Cardiac muscle cell (in vitro differentiated cells and primary cell): ENCODE results near the gene SV2B. TPM values are rescaled to one million over a fixed set of nuclear protein-coding genes. Genes with fewer than 3 reads are reported as not detected.

ENCODE experiments used
- DNase-seq, 2 donors: peaks; one replicate each; pipeline versions ENCODE4 v3.0.0 to v3.0.0-alpha.2; 2010 to 2017; ENCODE audit warnings: low read depth in 1 of 2, low spot score in 1 of 2
- H3K27ac ChIP-seq: fragments of 200-600 bp; sonication (generic); 2 replicates; pipeline ENCODE4 v1.5.1; 2016
- H3K27me3 ChIP-seq: fragments of 200-600 bp; sonication (generic); 2 replicates; pipeline ENCODE4 v1.6.0; 2016; ENCODE audit warnings: control low read depth
- H3K36me3 ChIP-seq: fragments of 200-600 bp; sonication (generic); 2 replicates; pipeline ENCODE4 v1.5.1; 2016; ENCODE audit warnings: control low read depth
- H3K4me1 ChIP-seq: fragments of 200-600 bp; sonication (generic); 2 replicates; pipeline ENCODE4 v1.8.1; 2017; ENCODE audit warnings: low read depth, mild to moderate bottlenecking, mixed run types
- H3K4me3 ChIP-seq: fragments of 200-600 bp; sonication (generic); 2 replicates; pipeline ENCODE4 v1.5.1; 2016; ENCODE audit warnings: mild to moderate bottlenecking
- H3K9me3 ChIP-seq: fragments of 200-600 bp; sonication (generic); 2 replicates; pipeline ENCODE4 v1.5.1; 2017; ENCODE audit warnings: low read depth, mild to moderate bottlenecking, control low read depth
- polyA plus RNA-seq: library from polyadenylated mRNA; unstranded; fragments of >200 nt; fragmentation: Nextera tagmentation; extraction: Ambion mirVana; gene quantifications from 2 replicates; pipeline ENCODE4 v1.2.1, GENCODE V29; 2016
- total RNA-seq: library from RNA; depleted of rRNA; stranded (reverse); fragments of >200 nt; gene quantifications from 2 replicates; pipeline ENCODE4 v1.2.3, GENCODE V29; 2016
- TF ChIP-seq, protein P1 (sequence below): IDR thresholded peaks from 2 replicates; pipeline ENCODE4 v1.5.1; 2012; ENCODE audit warnings: low read depth, mild to moderate bottlenecking, low read length

SV2B gene
- total and polyA plus RNA-seq, 2 experiments from 2014 or later: 0.03 to 0.32 TPM

DNA sequence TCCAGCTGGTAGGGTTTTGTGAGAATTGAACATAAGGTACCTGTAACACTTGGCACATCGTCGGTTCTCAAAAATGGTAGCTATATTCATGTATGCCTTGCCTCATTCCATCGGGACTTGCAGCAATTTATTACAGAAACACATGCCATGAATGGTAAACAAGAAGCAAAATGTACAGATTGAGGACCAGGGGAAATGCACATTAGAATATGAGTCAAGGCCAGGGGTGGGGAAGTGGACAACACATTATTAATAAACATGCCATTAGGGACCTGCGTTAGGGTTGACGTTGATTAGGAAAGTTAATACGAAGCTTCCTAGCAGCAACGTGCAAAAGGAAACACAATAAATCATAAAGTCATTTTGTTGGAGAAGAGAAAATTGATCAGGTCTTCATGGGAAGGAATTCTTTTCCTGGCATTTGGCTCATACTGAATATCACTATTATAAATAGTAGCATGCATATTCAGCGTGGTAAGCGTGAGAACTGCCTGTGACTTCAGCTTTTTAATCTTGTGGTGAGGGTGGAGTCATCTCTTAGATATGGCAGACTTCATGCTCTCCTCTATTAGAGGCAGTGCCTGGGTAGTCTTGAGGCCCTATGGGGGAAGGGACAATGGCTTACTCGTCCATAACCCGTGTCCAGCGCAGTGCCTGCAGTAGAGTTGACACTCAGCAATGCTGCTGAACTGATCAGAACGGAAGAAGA lies 184.9 kb downstream of the SV2B start:
- Histone ChIP-seq H3K9me3 (no peaks in the 10 kb centered on the region), H3K36me3 (no peaks in the 10 kb centered on the region), H3K27me3 (no peaks in the 10 kb centered on the region), H3K4me3 (no peak overlapping the region), H3K27ac (no peak overlapping the region), H3K4me1 (no peaks in the 10 kb centered on the region)
- TF ChIP-seq, protein P1, sequence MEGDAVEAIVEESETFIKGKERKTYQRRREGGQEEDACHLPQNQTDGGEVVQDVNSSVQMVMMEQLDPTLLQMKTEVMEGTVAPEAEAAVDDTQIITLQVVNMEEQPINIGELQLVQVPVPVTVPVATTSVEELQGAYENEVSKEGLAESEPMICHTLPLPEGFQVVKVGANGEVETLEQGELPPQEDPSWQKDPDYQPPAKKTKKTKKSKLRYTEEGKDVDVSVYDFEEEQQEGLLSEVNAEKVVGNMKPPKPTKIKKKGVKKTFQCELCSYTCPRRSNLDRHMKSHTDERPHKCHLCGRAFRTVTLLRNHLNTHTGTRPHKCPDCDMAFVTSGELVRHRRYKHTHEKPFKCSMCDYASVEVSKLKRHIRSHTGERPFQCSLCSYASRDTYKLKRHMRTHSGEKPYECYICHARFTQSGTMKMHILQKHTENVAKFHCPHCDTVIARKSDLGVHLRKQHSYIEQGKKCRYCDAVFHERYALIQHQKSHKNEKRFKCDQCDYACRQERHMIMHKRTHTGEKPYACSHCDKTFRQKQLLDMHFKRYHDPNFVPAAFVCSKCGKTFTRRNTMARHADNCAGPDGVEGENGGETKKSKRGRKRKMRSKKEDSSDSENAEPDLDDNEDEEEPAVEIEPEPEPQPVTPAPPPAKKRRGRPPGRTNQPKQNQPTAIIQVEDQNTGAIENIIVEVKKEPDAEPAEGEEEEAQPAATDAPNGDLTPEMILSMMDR: no peak
- no peak for DNase-seq

DNA sequence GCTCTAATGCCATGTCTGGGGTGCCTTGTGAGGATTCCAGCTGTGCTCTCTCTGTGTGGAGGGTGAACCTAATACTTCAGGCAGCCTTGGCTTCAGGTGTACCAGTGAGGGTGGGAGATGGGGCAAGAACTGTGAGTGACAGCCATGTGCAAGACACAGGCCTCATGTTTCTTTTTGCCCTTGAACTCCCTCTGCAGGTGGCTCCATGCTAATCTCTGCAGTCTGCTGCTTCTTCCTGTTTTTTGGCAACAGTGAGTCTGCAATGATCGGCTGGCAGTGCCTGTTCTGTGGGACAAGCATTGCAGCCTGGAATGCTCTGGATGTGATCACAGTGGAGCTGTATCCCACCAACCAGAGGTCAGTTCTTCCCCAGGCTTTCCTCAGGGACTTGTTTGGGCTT lies 189.3 kb downstream of the SV2B start:
- no peak overlapping the region for H3K4me3 ChIP-seq
- TF ChIP-seq, protein P1: no peak
- H3K27ac ChIP-seq: no peak overlapping the region
- H3K4me1 ChIP-seq: peaks cover under 1% of the 10 kb centered on the region
- H3K27me3 ChIP-seq: no peaks in the 10 kb centered on the region
- no peaks in the 10 kb centered on the region for H3K9me3 ChIP-seq
- no peaks in the 10 kb centered on the region for H3K36me3 ChIP-seq
- DNase-seq: no peak

DNA sequence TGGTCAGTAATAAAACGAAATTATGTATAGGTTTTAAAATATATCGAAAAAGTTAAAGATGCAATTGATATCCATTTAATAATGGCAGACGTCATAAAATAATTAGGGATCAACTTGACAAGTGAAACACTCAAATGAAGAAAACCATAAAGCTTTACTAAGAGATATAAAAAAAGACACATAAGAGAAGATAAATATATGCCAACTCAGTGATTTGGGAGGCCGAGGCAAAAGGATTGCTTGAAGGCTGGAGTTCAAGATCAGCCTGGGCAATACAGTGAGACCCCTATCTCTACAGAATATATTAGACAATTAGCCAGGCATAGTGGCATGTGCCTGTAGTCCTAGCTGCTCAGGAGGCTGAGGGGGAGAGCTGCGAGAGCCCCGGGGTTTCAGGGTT lies 190.5 kb downstream of the SV2B start:
- DNase-seq: no peak
- Histone ChIP-seq H3K4me3 (no peak overlapping the region), H3K36me3 (no peaks in the 10 kb centered on the region), H3K27me3 (no peaks in the 10 kb centered on the region), H3K4me1 (peaks cover 10% of the 10 kb centered on the region), H3K27ac (no peak overlapping the region), H3K9me3 (no peaks in the 10 kb centered on the region)
- TF ChIP-seq, protein P1: no peak

GRCh38 chr15:91291673-91292072 lies 191.6 kb downstream of the SV2B start:
- Histone ChIP-seq H3K9me3 (no peaks in the 10 kb centered on the region), H3K27ac (no peak overlapping the region), H3K4me1 (peaks cover 10% of the 10 kb centered on the region), H3K4me3 (no peak overlapping the region), H3K27me3 (no peaks in the 10 kb centered on the region), H3K36me3 (no peaks in the 10 kb centered on the region)
- TF ChIP-seq, protein P1: no peak
- DNase-seq: peak in 1 of 2 donors; percentile 41

- H3K4me1 ChIP-seq: peaks cover 10% of the 10 kb centered on the region
- no peaks in the 10 kb centered on the region for H3K27me3 ChIP-seq
- H3K27ac ChIP-seq: no peak overlapping the region
- no peaks in the 10 kb centered on the region for H3K36me3 ChIP-seq
- TF ChIP-seq, protein P1: no peak
- no peak for DNase-seq
- H3K4me3 ChIP-seq: no peak overlapping the region
- no peaks in the 10 kb centered on the region for H3K9me3 ChIP-seq
These were observed 194.3 kb downstream of the SV2B start for GRCh38 chr15:91294344-91294743.
